Endothelial cell of umbilical vein (primary cell): ENCODE results near the gene STK17B.

Source experiments
- JUN ChIP-seq: IDR thresholded peaks from 2 replicates; pipeline ENCODE4 v1.6.1; 2011; ENCODE audit warnings: borderline replicate concordance, low read depth; ENCODE audit not compliant: insufficient read length, insufficient read depth
- POLR2A ChIP-seq: IDR thresholded peaks from 2 replicates; pipeline ENCODE4 v1.6.1; 2012; ENCODE audit warnings: low read depth, mild to moderate bottlenecking, control low read depth, low read length
- POLR2AphosphoS5 ChIP-seq: IDR thresholded peaks from 2 replicates; pipeline ENCODE4 v1.6.1; 2012; ENCODE audit warnings: low read depth, mild to moderate bottlenecking, control low read depth, low read length, moderate library complexity; ENCODE audit not compliant: insufficient read depth
- TF ChIP-seq, protein P1 (sequence below): IDR thresholded peaks from 2 replicates; pipeline ENCODE4 v1.6.1; 2011; ENCODE audit not compliant: insufficient read depth, insufficient read length
- TF ChIP-seq, protein P2 (sequence below), 2 donors: IDR thresholded peaks; 1 replicate in 1 of 2; 2 replicates in 1 of 2; pipeline ENCODE4 v1.5.1; 2011; ENCODE audit warnings: low read length in 2 of 2, mild to moderate bottlenecking in 2 of 2, moderate library complexity in 2 of 2, control low read depth in 1 of 2, inconsistent platforms in 1 of 2, low read depth in 1 of 2; ENCODE audit not compliant: insufficient read depth in 1 of 2; ENCODE audit errors: extremely low read depth in 1 of 2

DNA sequence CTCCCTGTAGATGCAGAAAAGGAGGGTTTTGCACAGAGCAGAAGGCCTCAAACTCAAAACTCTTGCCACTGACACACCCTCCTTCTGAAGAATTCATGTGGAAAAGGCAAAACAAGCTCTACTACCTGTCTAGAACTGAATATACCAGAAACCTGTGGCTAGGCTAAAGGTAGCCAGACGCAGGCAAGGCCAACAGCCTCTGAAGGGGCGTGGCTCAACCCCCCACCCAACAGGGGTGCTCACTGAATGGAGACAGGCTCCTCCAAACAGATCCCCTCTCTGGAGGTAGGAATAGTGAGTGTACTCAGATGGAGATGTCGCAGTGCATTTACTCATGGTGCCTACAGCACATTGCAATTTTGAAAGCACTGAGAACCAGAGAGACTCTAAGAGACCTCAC is 3.0 kb upstream of the STK17B start:
- TF ChIP-seq POLR2AphosphoS5 (no peak), POLR2A (no peak), JUN (no peak)
- TF ChIP-seq, protein P1, sequence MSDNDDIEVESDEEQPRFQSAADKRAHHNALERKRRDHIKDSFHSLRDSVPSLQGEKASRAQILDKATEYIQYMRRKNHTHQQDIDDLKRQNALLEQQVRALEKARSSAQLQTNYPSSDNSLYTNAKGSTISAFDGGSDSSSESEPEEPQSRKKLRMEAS = no peak
- TF ChIP-seq, protein P2, sequence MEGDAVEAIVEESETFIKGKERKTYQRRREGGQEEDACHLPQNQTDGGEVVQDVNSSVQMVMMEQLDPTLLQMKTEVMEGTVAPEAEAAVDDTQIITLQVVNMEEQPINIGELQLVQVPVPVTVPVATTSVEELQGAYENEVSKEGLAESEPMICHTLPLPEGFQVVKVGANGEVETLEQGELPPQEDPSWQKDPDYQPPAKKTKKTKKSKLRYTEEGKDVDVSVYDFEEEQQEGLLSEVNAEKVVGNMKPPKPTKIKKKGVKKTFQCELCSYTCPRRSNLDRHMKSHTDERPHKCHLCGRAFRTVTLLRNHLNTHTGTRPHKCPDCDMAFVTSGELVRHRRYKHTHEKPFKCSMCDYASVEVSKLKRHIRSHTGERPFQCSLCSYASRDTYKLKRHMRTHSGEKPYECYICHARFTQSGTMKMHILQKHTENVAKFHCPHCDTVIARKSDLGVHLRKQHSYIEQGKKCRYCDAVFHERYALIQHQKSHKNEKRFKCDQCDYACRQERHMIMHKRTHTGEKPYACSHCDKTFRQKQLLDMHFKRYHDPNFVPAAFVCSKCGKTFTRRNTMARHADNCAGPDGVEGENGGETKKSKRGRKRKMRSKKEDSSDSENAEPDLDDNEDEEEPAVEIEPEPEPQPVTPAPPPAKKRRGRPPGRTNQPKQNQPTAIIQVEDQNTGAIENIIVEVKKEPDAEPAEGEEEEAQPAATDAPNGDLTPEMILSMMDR (IDR thresholded peaks at IDR 0.05; ENCODE audit: extremely low read depth in 1 of 2, insufficient read depth in 1 of 2, low read depth in 1 of 2, low read length in 2 of 2) = no peak
